AG04450 (cell line): ENCODE data around the gene ARX. TPM values are rescaled to one million over a fixed set of nuclear protein-coding genes. Genes with fewer than 3 reads are reported as not detected.

Source experiments
- CTCF ChIA-PET: fragments of 300-600, 350-600 bp; formaldehyde crosslinking; extraction: SDS; loops from one replicate; lab custom pipeline; 2022; ENCODE audit warnings: antibody characterized with exemption, inconsistent platforms; lab: Charles Lee
- POLR2A ChIA-PET: fragments of 350-600 bp; formaldehyde crosslinking; extraction: SDS; loops from one replicate; lab custom pipeline; 2021; ENCODE audit warnings: antibody characterized with exemption, inconsistent platforms; lab: Yijun Ruan, JAX
- DNase-seq: peaks from one replicate; pipeline ENCODE4 v3.0.0-alpha.2; 2011; ENCODE audit warnings: low read depth, low spot score
- H3K27ac ChIP-seq: one replicate; pipeline ENCODE4 v1.5.1; 2012; ENCODE audit warnings: low read depth, low read length, control low read depth
- H3K27me3 ChIP-seq: one replicate; pipeline ENCODE4 v1.6.0; 2012; ENCODE audit warnings: low read length; ENCODE audit not compliant: control insufficient read depth, insufficient read depth
- H3K4me3 ChIP-seq: 2 replicates; pipeline ENCODE4 v1.5.1; 2011; ENCODE audit warnings: mild to moderate bottlenecking, low read depth, low read length, control low read depth
- H3K9me3 ChIP-seq: 2 replicates; pipeline ENCODE4 v1.5.1; 2012; ENCODE audit warnings: low read length; ENCODE audit not compliant: control insufficient read depth, insufficient read depth
- polyA plus RNA-seq: library from polyadenylated mRNA; depleted of rRNA; stranded (reverse); fragments of >200 nt; gene quantifications from 2 replicates; pipeline ENCODE4 v1.2.3, GENCODE V29; 2011
- TF ChIP-seq, protein P1 (sequence below): IDR thresholded peaks from 2 replicates; pipeline ENCODE4 v1.5.1; 2011; ENCODE audit warnings: low read depth, low read length, control low read depth, inconsistent platforms

Gene ARX
- polyA plus RNA-seq, 1 experiment = not detected

DNA sequence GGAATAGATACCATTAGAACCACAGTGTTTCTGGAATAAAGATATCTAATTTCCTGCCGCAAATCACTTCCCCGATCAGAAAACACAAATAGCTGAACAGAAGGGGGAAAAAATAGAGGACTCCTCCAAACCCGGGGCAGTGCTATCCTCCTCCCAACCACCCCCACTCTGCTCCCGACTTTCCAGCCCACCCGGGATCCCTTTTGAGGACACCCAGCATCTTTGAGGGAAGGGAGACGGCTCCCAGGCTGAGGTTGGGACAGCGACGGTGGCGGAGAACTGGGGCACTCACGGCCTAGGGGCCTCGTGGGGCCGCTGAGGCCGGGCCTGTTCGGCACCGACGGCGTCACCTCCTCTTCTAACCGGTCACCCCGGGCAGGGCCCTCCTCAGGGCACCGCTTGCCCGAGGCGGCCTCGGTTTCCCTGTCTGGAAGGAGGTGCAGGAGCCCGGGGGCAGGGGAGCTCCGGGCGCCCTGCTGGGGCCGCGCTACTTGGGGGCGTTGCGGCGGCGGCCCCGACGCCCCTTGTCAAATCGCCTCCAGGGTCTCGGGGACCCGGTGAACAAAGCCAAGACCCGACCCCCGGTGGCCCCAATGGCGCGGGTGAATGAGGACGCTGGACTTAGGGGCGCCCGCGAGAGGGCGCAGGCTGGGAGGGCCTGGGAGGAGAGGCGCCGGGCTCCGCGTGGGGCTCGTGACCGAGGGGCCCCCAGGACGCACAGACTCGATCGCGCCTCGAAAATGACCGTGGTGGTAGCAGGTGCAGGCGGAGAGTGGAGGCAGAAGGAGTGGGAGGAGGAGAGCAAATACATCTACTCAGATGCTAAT lies 6.9 kb upstream of the ARX start:
- ChIA-PET CTCF (interaction anchor here (1.2 to 3.8 kb wide), 2 partner anchors 146 to 184 kb away, joined by 3 to 41 read pairs; no protein-coding TSS in a partner anchor), POLR2A (no interaction called here)
- TF ChIP-seq, protein P1, sequence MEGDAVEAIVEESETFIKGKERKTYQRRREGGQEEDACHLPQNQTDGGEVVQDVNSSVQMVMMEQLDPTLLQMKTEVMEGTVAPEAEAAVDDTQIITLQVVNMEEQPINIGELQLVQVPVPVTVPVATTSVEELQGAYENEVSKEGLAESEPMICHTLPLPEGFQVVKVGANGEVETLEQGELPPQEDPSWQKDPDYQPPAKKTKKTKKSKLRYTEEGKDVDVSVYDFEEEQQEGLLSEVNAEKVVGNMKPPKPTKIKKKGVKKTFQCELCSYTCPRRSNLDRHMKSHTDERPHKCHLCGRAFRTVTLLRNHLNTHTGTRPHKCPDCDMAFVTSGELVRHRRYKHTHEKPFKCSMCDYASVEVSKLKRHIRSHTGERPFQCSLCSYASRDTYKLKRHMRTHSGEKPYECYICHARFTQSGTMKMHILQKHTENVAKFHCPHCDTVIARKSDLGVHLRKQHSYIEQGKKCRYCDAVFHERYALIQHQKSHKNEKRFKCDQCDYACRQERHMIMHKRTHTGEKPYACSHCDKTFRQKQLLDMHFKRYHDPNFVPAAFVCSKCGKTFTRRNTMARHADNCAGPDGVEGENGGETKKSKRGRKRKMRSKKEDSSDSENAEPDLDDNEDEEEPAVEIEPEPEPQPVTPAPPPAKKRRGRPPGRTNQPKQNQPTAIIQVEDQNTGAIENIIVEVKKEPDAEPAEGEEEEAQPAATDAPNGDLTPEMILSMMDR = 0 out of 2 replicates have a peak, but pooled peaks have one; percentile 6

DNA sequence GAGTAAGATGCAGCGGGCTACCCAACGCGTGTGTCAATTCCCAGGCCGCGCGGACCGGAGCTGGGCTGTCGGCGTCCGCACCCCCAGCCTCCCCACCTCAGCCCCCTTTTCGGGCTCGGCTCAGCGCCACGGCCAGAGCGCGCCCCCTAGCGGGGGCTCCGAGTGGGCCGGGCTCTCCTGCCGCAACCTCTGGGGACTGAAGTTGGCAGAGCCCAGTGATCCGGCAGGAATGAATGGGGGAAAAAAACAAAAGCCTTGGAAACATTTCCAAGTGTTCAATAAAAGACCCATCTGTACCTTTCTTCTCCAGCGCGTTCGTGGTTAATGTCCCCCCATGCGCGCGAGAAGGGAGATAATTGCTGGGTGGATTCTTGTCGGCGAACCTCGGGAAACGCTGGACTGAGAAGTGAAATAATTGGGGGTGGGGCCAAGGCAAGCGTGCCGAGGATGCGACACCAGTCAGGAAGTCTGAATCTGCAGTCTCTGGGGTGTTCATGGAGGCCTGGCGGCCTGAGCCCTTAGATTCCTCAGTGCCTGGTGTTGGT lies 5.2 kb upstream of the ARX start:
- Histone ChIP-seq H3K27me3 (peaks cover 80% of the 10 kb centered on the region), H3K9me3 (peaks cover 4% of the 10 kb centered on the region; the same call in 1 of the 2 replicates), H3K27ac (no peak overlapping the region), H3K4me3 (no peak overlapping the region)
- CTCF ChIA-PET = interaction anchor here (0.6 to 3.8 kb wide), 5 partner anchors 123 to 265 kb away, joined by 3 to 41 read pairs (median 4); no protein-coding TSS in a partner anchor
- no peak for DNase-seq
- POLR2A ChIA-PET = no interaction called here
- TF ChIP-seq, protein P1 = peak; percentile 45

More for the DNA sequence above, 6.9 kb upstream of the ARX start:
- no peak overlapping the region for H3K27ac ChIP-seq
- DNase-seq = no peak
- no peak overlapping the region for H3K4me3 ChIP-seq
- H3K27me3 ChIP-seq = peaks cover 70% of the 10 kb centered on the region
- H3K9me3 ChIP-seq = no peaks in the 10 kb centered on the region; the same call in 1 of the 2 replicates

DNA sequence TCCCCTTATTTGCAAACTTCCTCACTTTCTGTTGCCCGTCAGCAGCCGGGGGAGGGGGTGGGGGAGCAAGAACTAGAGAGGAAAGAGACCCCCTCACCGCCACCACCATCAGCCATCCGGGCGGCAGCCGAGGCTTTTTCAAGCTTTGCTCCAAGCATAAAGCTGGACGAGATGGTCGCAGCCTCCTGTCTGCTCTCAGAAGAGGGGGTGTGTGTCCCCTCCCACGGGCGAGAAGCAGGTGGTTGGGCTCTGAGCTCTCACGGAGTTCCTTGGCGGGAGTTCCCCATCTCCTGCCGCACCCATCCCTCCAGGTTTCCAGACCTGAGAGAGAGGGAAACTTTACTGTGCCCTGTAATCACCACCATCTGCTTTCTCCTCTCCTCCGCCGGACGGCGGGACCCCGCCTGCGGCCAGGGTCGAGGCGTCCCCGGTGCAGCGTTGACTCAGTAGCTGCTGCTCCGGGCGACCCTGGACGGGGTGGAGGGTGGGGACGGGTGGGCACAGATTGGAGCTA lies 4.7 kb upstream of the ARX start:
- Histone ChIP-seq H3K4me3 (no peak overlapping the region), H3K9me3 (peaks cover 9% of the 10 kb centered on the region), H3K27ac (no peak overlapping the region), H3K27me3 (peaks cover 82% of the 10 kb centered on the region)
- ChIA-PET CTCF (interaction anchor here (0.6 to 3.8 kb wide), 6 partner anchors 122 to 265 kb away, joined by 3 to 41 read pairs (median 4); no protein-coding TSS in a partner anchor), POLR2A (no interaction called here)
- no peak for DNase-seq
- TF ChIP-seq, protein P1 = no peak

DNA sequence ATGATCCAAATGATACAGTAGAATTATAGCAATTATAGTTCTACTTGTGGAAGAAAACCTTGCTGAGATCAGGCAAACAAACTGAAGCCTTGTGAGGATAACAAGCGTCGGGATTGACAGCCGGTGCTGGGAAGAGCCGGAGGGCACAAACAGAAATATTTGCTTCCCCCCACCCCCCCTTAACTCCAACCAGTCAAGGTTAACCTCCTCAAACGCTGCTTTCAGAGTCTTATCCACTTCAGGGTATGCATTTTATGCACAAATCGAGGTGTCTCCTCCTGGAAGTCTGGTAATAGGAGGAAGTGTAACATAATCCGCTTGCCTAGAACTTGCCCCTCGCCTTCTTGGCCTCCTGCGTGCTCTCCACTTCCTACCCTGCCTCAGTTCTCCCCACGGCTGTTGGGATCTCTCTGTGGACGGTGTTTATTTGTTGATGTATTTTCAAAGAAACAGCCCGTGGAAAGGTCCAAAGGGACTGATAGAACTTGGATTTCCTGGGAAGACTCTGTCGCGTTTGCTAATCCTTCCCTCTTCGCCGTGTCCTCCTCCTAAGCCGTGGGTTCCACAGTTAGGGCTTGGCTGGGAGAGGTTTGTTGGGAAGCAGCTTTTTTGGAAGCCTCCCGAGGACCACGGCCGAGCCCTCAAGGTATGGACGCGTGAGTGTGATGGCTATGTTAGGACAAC lies 4.1 kb upstream of the ARX start:
- no peak overlapping the region for H3K27ac ChIP-seq
- no peak overlapping the region for H3K4me3 ChIP-seq
- POLR2A ChIA-PET = no interaction called here
- TF ChIP-seq, protein P1 = no peak
- CTCF ChIA-PET = interaction anchor here (0.6 to 3.8 kb wide), 4 partner anchors 123 to 264 kb away, joined by 3 to 41 read pairs (median 4); no protein-coding TSS in a partner anchor
- H3K27me3 ChIP-seq = peaks cover 87% of the 10 kb centered on the region
- no peak for DNase-seq
- H3K9me3 ChIP-seq = peaks cover 10% of the 10 kb centered on the region
